ENCODE measurements around the gene EHMT1.
"Not testable (repeated sequence)": the region's sequence is repeated elsewhere in the genome, so short reads cannot be mapped to it uniquely, and the experiment has no call there.

- not testable (repeated sequence) for TF ChIP-seq CTCF (IDR thresholded peaks at IDR 0.05; ENCODE audit: insufficient read depth, low read depth, low read length); EZH2 (IDR thresholded peaks at IDR 0.05; ENCODE audit: insufficient read depth, low read length)
Observed at GRCh38 chr9:137884547-137884946, 265.7 kb downstream of the EHMT1 start.

Data from astrocyte (in vitro differentiated cells and primary cell).